HG02884 (cell line): ENCODE results near the gene CFAP45.

Experiments used
- ATAC-seq: cut with Tn5 transposase; IDR thresholded peaks from one replicate; pipeline ENCODE4 v1.9.1; 2021; ENCODE audit warnings: mild to moderate bottlenecking, moderate library complexity; ENCODE audit not compliant: unreplicated experiment

Gene CFAP45

DNA sequence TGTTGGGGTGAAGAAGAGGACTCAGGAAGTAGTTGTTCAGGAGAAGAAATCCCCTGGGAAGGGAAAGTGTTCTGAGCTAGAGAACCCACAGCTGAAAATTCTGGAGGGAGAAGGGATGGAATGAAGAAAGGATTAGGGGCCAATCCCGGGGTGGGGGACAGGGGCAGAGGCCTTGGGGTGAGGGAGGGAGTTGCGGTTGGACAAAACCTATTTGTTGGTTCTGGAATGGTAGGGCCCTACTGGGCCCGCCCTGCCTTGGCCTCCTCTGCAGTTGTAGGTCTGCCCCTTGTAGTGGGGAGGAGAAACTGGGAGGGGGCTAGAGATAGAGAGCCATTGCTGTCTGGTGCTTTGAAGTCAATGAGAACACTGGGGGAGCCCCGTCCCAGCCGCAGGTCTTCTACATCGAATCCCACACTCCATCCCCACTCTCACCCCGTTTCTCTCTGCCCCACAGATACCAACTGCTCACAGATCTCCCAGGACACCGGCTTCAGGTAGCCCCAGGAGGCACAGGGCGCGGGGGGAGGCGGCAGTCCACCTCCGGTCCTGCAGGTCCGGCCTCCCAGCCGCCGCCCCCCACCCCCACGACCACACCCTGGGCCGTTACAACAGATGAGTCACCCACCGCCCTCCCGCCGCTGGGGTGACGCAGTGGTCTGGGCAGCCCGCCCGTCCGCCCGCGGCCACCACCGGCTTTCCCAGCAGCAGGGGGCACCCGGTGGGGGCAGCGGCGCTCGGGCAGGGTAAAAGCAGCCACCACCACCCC lies 24.2 kb upstream of the CFAP45 start:
- ATAC-seq, result no peak

DNA sequence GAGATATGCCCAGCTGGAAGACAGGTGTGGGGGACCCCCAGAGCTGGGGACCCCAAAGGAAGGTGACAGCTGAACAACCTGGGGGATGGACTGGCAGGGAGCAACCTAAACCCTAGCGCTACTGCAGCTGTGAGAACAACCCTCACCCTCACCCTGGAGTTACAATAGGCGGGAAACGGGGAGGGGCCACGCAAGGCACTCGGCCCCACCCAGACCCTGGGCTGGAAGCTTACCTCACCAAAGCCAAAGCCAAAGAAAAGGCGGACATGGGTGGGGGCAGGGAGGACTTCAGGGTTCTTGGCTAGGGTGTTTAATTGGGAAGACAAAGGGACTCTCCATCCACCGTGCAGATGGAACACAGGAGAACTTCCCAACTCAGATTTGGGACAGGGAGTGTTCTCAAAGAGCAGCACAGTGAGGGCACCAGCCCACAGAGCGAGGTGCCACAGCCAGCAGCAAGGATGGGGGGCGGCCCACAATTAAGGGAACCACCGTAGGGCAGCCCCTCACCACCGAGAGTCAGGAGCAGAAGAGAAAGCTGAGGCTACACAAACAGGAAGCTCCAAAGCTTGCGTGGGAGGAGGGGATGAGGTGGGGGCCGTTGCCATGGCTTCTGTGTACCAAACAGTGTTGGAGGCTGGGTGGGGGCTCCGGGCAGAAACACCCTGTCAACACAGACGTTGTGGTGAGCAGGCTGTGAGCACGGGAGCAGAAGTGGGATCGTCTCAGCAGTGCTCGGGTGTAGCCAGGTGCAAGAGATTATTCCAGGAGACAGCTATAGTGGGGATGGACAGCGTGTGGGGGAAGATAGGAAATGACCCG lies 23.4 kb upstream of the CFAP45 start:
- ATAC-seq, result peak; percentile 32

DNA sequence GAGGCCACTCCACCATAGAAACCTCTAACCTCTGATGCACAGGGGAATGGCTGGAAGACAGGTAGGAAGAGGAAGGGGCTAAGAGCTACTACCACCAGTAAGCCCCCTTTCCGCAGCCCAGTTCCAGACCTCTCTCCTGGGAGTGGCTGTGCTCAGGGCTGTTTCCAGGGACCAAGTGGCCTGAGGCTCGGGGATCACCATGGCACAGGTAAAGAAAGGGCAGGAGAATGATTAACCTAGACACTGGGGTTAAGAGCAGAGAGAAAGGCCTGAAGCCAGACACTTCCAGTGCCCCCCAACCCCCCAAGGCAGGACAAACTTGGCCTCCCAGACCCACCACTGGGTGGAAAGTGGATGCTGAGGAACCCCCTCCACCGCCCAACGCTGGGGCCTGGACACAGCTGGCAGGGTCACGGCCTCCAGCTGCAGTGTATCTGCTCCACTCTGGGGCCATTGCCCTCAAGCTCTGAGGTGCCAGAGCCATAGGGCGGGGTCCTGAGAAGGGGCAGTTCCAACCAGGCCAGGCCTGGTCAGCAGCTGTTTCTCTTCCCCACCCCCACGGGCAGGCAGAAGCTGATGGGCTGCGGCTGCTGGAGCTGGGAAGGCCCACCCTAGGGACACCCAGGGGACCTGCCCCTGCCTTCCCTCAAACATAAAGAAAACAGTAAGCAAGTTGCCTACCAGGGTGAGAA lies 22.7 kb upstream of the CFAP45 start:
- ATAC-seq, result no peak

DNA sequence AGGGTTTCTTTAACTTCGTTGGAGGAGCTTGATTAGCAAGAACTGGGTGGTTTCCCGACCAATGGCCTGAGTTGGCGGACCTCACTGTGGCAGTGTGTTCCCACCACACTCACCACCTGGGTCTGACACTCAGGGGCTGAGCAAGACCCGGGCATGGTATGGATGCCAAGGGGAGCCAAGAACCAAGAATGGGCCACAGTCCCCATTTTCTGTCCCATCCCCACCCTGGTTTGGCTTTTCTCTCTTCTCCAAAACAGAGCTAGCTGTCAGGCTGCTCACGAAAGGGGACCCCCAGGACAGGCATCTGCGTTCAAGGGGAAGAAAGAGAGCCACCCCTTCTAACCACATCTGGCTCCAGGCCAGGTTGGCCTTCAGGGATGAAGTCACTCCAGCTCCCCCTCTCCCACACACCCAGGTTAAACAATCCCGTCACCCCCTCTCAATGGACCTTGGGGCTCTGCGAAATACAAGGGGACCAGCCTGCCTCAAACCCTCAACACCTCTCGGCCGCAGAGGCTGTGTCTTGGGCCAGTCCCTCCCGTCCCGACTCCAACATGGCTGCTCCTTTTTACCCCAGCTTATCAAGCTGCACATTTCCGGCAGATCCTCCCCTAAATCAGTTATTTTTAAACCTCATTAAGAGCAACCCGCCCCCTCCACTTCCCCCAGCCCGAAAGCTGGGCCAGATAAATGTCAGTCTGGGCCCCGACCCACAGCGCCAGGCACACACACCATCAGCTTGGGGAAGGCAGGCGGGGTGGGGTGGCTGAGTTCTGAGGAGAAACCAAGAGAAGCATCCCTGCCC lies 21.9 kb upstream of the CFAP45 start:
- ATAC-seq, result no peak

DNA sequence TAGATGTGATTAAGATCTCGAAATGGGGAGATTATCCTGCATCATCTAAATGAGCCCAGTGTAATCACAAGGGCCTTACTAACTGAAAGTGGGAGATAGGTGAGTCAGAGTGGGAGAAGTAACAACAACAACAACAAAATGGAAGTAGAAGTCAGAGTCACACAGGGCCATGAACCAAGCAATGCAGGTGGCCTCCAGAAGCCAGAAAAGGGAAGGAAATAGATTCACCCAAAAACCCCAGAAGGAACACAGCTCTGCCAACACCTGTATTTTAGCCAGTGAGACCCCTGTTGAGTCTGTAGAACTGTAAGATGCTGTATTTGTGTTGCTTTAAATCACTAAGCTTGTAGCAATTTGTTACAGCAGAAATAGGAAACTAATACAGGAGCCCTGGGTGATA lies 21.3 kb upstream of the CFAP45 start:
- peak; percentile 30 for ATAC-seq

DNA sequence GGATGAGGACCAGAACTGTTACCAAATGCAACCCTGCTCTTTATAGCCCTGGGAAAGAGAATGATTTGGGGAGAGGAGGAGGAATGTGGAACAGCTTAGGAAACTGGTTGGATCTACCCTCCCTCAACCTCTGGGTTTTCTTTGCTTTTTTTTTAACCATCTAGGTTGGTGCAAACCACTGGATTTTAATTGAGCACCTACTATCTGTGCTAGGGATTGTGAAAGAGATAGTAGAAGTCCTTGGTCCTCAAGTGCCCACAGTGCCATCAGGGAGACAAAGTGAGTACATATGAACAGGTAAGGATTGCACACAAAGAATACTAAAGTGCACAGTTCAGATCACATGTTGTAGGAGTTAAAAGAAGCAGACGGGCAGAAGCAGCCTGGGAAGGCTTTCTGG lies 20.7 kb upstream of the CFAP45 start:
- no peak for ATAC-seq

DNA sequence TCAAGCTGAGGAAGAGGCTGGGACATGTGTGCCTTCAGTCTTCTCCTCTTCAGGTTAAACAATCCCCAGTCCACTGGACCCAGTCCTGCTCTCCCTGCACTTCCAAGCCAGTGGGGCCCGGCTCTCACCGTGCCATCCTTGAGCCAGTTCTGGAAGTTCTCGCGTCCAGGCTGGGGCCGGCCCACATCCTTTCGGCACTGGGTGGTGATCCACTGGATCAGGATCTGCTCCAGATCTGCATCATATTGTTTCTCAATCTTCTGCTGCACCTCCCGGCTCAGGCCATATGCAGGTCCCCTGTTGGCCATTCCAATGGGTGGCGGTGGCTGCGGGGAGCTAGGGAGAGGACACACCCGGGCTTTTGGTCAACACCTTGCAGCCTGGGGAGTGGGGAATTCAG lies 20.2 kb upstream of the CFAP45 start:
- no peak for ATAC-seq

DNA sequence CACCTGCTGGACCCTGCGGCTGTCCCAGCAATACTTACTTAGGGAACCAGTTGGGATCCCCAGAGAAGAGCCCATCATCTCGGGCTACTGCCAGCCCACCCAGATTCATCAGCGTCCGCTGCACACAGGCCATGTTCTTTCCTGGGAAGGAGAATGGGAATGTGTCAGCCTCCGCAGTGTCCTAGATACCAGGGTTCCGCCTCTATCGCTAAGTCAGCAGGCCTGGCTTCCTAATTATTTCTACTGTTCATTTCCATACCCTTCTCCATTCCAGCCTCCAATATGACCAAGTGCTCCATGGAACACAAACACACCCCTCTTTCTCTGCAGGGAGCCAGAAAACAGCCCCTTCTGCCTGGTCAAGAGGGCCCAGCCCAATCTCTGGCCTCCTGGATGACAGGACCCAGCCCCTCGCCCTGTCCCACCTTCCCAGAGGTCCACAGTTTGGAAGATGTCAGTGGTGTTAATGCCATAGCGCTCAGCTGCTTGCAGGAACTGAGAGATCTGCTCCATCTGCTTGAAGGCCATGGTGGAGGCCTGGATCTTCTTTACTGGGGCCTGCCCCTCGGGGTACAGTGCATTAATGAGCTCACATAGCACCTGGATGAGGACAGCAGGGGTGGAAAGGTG lies 19.4 kb upstream of the CFAP45 start:
- ATAC-seq, result no peak

DNA sequence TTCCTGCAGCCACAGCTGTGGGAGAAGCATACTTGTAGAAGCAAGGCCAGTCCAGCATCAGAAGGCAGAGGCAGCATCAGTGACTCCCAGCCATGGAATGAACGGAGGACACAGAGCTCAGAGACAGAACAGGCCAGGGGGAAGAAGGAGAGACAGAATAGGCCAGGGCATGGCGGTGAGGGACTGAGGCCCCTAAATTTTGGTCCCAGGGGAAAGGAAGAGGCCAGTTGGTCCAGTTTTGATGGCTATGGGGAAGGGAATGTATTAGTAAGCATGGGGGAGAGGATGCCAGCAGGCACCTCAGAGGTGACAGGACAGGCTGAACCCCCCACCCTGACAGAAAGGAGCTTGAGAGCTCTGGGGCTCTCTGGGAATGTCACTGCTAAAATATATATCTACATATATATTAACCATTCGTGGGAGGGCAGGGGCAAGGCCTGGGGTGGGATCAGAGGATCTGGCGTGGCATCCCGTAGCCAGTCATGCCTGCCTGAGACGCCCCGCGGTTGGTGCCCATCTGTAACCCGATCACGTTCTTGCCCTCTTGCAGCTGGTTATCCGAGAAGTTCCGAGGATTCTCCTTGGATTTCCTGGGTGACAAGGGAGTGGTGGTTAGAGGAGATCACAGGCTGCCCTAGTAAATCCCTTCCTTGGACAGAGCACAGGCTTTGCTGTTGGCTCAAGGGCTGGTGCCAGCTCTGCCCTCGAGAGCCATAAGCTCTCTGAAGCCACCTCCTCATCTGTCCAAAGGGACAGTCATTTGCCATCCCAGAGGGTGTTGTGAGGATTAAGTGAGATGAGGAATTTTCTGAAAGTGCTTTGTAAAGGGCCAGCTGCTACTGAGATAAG lies 18.6 kb upstream of the CFAP45 start:
- ATAC-seq, result no peak

DNA sequence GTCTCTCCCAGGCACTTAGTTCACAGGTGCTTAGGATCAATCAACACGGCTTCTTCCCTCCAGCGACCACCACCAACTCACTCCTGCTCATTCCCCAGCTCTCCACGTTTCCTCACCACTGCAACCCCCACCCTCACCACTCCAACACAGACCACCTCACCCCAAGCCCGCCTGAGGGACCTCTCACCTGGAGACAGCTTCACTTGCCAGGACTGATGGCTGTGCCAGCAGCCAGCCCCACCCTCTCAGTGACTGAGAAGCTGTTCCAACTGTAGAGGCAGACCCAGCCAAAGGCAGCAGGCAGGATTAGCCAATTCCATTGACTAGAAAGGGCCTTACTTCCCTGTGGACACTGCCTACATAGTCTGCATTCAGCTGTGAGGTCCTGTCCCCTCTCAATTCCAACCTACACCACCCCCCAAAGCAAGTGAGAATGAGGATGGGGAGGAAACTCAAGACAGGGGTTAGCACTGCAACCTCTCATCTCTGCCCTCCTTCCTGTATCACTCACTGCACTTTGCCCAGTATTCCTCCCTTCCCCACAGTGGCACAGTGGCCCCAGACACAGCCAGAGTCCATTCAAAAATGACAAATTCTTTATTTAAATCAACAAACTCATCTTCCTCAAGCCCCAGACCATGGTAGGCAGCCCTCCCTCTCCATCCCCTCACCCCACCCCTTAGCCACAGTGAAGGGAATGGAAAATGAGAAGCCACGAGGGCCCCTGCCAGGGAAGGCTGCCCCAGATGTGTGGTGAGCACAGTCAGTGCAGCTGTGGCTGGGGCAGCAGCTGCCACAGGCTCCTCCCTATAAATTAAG lies 17.8 kb upstream of the CFAP45 start:
- no peak for ATAC-seq

DNA sequence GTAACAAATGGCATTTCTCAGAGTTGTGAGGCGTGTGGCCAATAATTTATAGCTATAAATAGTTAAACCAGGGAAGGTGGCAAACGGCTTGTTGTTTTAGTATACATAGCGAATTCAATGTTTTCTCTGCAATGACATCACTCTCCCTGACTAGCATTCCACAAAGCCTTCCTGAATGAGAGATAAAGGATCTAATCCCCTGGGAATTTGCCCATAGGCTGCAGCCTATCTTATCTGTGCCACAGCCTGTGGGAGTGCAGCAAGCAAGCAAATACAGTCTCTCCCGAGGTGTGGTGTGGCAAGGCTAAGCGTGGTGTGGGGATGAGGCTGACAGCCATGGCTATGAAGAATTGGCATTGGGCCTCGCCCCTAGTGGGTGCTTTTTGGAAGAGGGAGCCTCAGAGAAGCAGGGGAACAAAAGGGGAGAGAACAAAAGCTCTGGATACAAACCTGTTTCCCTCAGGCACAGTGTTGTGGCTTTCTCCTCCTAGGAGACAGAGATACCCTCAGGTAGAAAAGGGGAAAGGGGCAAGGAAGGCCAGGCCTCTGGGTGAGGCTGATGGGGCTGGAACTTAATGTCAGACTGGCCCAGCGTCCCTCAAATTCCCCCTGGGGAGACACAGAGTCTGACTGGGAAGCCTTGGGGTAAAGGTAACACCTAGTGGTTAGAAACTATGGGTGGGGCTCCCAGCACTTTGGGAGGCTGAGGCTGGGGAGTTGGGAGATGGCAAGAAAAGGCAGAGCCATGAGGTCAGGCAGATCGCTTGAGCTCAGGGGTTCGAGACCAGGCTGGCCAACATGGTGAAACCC lies 16.5 kb upstream of the CFAP45 start:
- ATAC-seq, result no peak

DNA sequence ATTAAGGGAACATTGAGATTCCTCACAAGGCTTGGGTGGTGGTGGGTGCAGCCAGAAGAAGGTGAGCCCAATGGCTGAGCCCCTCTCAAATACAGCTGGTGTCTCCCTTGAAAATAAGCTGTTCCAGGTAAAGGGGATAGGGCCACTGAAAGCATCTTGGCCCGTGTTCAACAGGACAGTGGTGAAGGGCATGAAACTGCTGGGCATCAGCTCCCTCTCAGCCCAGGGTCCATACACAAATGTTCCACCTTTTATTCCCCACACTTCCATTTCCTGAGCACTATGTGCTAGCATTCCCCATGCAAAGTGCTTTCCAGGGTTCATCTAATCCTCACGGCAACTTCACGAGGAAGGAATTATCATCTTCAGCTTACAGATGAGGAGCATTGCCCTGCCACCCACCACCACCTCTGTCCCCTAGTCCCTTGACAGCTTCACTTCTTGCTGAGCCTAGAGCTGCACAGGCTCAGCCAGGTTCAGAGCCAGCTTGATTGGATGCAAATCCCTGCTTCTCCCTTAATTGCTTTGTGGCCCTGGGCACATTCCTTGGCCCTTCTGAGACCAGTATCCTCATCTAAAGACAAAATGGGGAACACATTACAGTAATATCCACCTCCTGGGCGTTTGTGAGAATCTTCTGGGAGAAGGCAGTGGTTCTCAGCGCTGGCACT lies 15.7 kb upstream of the CFAP45 start:
- ATAC-seq, result no peak

DNA sequence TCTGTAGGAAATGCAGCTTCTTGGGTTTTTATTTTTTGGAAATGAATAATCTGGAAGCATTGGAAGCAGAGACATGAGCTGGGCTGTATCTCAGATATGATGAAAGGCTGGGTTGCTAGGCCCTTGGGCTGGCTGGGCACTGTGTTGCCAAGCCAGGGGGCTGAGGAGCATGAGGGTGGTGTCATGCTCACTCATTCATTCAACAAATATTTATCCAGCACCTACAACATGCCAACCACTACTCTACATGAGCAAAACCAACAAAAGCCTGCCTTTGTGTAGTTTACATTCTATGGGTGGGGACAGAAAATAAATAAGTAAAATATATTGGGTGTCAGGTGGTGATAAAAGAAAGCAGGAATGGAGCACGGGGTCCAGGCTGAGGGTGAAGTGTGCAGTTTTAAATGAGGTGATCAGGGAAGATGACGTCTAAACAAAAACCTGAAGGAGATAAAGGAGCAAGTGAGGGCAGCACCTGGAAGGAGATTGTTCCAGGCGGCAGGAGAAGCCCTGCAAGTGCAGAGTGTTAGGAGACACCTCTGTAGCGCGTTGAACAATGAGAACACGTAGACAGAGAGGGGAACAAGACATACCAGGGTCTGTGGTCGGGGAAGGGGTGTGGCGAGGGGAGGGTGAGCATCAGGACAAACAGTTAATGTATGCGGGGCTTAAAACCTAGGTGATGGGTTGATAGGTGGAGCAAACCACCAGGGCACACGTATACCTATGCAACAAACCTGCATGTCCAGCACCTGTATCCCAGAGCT lies 14.5 kb upstream of the CFAP45 start:
- ATAC-seq, result no peak

DNA sequence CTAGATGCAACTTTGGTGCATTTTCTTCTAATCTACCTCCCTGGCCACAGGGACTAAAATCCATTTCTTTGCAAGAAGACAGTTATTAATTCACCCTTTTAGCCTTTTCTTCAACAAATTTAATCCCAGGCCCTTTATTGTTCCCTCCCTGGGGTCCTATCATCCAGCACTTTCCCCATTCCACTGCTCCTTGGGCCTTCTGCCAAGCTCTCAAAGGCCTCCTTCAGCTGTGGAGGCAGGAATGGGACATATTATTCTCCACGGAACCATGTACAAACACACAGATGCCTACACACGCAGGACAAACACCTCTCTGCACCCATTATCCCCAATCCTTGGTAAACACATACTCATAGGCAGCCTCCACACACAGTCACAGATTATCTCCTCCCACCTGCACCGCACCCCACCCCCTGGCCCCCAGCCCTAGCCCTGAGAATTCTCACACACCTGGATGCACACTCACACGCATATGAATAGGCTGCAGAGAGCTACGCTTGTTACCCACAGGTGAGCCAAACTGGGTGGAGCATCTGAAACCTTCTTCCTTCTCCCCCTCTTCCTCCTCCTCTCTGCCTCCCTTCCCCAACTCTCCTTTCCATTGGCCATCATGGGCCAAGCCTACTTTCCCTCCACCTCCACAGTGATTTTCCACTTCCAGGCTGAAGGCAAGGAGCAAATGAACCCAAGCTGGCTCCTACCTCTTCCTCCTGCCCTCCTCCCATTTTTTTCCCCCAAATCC lies 13.7 kb upstream of the CFAP45 start:
- ATAC-seq, result no peak

DNA sequence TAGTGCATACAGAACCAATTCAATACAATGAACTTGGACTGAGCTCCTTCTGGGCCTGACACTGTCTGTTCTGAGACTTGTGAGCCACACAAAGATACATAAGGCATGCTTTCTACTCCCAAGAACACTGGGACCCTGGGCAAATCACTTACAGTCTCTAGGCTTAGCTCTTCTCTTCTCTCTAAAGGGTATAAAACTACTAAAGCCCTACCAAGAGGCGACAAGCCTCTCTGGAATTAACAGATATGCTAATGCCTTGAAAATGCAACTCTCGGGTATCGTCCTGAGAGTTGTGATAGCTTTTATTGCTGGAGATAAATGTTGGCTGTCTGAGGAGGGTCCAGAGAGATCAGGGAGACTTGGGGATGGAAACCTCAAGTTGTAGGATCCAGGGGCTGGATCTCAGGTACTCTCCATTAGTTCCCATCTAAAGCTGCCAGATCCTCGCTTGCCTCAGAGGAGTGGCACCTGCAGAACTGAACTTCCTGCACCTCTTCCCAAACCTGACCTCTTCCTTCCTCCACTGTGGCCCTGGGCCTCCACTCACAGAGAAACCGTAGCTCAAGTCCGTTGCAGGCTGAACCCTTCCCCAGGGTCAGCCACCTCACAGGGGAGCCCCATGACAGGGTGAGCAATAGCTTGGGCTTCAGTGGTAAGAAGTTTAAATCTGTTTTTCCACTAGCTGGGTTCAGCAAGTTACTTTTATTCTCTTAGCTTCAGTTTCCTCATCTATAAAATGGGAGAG lies 11.5 kb upstream of the CFAP45 start:
- ATAC-seq, result no peak
